ENCODE measurements around the gene TP53I11. TPM values are rescaled to one million over a fixed set of nuclear protein-coding genes. Genes with fewer than 3 reads are reported as not detected.
A peak's percentile ranks its signal among the peaks of the same experiment; 100 is the strongest.

TP53I11 gene
- total and polyA plus RNA-seq, 2 experiments from 2014 or later, result 23.5 to 43.9 TPM

DNA sequence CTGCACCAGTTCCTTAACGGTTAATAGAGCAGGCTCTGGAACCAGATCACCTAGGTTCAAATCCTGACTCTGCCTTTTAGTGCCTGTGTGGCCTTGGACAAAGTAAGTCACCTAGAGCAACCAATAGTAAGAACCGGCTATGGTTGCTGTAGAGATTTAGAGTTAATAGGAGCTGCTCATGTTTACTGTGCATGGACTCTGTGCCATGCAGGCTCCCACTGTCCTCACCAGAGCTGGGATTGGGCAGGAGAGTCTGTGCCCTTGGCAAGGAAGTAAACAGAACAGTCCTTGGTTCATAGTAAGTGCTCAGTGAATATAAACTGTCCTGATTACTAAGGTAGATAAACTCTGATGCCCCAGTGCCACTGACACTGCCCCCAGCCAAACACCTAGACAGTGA is 1.4 kb upstream of the TP53I11 start (continued):
- TF ChIP-seq, protein P1, sequence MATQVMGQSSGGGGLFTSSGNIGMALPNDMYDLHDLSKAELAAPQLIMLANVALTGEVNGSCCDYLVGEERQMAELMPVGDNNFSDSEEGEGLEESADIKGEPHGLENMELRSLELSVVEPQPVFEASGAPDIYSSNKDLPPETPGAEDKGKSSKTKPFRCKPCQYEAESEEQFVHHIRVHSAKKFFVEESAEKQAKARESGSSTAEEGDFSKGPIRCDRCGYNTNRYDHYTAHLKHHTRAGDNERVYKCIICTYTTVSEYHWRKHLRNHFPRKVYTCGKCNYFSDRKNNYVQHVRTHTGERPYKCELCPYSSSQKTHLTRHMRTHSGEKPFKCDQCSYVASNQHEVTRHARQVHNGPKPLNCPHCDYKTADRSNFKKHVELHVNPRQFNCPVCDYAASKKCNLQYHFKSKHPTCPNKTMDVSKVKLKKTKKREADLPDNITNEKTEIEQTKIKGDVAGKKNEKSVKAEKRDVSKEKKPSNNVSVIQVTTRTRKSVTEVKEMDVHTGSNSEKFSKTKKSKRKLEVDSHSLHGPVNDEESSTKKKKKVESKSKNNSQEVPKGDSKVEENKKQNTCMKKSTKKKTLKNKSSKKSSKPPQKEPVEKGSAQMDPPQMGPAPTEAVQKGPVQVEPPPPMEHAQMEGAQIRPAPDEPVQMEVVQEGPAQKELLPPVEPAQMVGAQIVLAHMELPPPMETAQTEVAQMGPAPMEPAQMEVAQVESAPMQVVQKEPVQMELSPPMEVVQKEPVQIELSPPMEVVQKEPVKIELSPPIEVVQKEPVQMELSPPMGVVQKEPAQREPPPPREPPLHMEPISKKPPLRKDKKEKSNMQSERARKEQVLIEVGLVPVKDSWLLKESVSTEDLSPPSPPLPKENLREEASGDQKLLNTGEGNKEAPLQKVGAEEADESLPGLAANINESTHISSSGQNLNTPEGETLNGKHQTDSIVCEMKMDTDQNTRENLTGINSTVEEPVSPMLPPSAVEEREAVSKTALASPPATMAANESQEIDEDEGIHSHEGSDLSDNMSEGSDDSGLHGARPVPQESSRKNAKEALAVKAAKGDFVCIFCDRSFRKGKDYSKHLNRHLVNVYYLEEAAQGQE (IDR thresholded peaks at IDR 0.05; ENCODE audit: unreplicated experiment), result no peak
- TF ChIP-seq POLR2AphosphoS5 (IDR thresholded peaks at IDR 0.05; ENCODE audit: low read depth), result no peak
- TF ChIP-seq ZNF114 (CRISPR knock-in tag; IDR thresholded peaks at IDR 0.05), result no peak
- TF ChIP-seq JUNB (IDR thresholded peaks at IDR 0.05; ENCODE audit: unreplicated experiment), result no peak
- TF ChIP-seq, protein P2, sequence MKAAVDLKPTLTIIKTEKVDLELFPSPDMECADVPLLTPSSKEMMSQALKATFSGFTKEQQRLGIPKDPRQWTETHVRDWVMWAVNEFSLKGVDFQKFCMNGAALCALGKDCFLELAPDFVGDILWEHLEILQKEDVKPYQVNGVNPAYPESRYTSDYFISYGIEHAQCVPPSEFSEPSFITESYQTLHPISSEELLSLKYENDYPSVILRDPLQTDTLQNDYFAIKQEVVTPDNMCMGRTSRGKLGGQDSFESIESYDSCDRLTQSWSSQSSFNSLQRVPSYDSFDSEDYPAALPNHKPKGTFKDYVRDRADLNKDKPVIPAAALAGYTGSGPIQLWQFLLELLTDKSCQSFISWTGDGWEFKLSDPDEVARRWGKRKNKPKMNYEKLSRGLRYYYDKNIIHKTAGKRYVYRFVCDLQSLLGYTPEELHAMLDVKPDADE (IDR thresholded peaks at IDR 0.05), result no peak
- no peak for TF ChIP-seq CREB1 (CRISPR knock-in tag; IDR thresholded peaks at IDR 0.05; ENCODE audit: low read depth)
- TF ChIP-seq ZNF331 (CRISPR knock-in tag; IDR thresholded peaks at IDR 0.05; ENCODE audit: low read depth), result no peak

GRCh38 chr11:44950031-44950624 is 555 bp downstream of the TP53I11 start:
- H3K27me3 ChIP-seq (ENCODE audit: insufficient read depth), result no peaks in the 10 kb centered on the region
- Mint-ChIP-seq H3K9me3 (no peaks in the 10 kb centered on the region), H3K36me3 (ENCODE audit: low read depth) (no peaks in the 10 kb centered on the region; the same call in 2 of the 3 replicates), H3K27me3 (ENCODE audit: insufficient read depth, low read depth, poor library complexity) (peaks cover 21% of the 10 kb centered on the region), H3K4me3 (peak overlapping the region; percentile 82), H3K4me1 (peaks cover 70% of the 10 kb centered on the region), H3K27ac (no peak overlapping the region)
- ATAC-seq, result peak; percentile 9
- H3K79me2 ChIP-seq (replicated peaks; ENCODE audit: insufficient read depth), result peaks cover 6% of the 10 kb centered on the region; the same call in 1 of the 2 replicates
- H3K4me1 ChIP-seq (ENCODE audit: insufficient read depth), result peaks cover 48% of the 10 kb centered on the region
- H3K9me2 ChIP-seq (ENCODE audit: insufficient read depth), result no peaks in the 10 kb centered on the region
- peak overlapping the region; percentile 89 for H2AFZ ChIP-seq
- DNase-seq (ENCODE audit: low spot score), result no peak
- H4K20me1 ChIP-seq (replicated peaks; ENCODE audit: insufficient read depth), result no peaks in the 10 kb centered on the region
- H3K4me3 ChIP-seq, result peak overlapping the region; percentile 96
- peak overlapping the region; percentile 79; the same call in 1 of the 2 replicates for H3K27ac ChIP-seq (ENCODE audit: low read depth)
- H3K36me3 ChIP-seq (ENCODE audit: insufficient read depth), result no peaks in the 10 kb centered on the region
- H3K4me2 ChIP-seq, result peak overlapping the region; percentile 89
- H3F3A ChIP-seq (replicated peaks; ENCODE audit: low read depth), result no peaks in the 10 kb centered on the region
- no peak for TF ChIP-seq JUNB (IDR thresholded peaks at IDR 0.05; ENCODE audit: unreplicated experiment)
- no peak for TF ChIP-seq ZNF462 (CRISPR knock-in tag; IDR thresholded peaks at IDR 0.05)
- no peak for TF ChIP-seq NANOG (IDR thresholded peaks at IDR 0.05; ENCODE audit: borderline replicate concordance)
- TF ChIP-seq, protein P3, sequence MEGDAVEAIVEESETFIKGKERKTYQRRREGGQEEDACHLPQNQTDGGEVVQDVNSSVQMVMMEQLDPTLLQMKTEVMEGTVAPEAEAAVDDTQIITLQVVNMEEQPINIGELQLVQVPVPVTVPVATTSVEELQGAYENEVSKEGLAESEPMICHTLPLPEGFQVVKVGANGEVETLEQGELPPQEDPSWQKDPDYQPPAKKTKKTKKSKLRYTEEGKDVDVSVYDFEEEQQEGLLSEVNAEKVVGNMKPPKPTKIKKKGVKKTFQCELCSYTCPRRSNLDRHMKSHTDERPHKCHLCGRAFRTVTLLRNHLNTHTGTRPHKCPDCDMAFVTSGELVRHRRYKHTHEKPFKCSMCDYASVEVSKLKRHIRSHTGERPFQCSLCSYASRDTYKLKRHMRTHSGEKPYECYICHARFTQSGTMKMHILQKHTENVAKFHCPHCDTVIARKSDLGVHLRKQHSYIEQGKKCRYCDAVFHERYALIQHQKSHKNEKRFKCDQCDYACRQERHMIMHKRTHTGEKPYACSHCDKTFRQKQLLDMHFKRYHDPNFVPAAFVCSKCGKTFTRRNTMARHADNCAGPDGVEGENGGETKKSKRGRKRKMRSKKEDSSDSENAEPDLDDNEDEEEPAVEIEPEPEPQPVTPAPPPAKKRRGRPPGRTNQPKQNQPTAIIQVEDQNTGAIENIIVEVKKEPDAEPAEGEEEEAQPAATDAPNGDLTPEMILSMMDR (conservative IDR thresholded peaks at IDR 0.05; ENCODE audit: low read depth in 2 of 2), result no peak
- no peak for TF ChIP-seq CREB1 (CRISPR knock-in tag; IDR thresholded peaks at IDR 0.05; ENCODE audit: low read depth)
- no peak for TF ChIP-seq ZNF331 (CRISPR knock-in tag; IDR thresholded peaks at IDR 0.05; ENCODE audit: low read depth)

Data from GM23338 (cell line).